ENCODE results near the gene TMEM170A. TPM values are rescaled to one million over a fixed set of nuclear protein-coding genes. Genes with fewer than 3 reads are reported as not detected.
"Not testable (repeated sequence)": the region's sequence is repeated elsewhere in the genome, so short reads cannot be mapped to it uniquely, and the experiment has no call there.

TMEM170A gene
- total RNA-seq, 1 experiment from 2014 or later: 45.9 TPM

GRCh38 chr16:75476817-75477216 is 12.3 kb upstream of the TMEM170A start:
- Histone ChIP-seq H2AFZ (ENCODE audit: low read length) (no peak overlapping the region), H3K36me3 (ENCODE audit: insufficient read depth, low read length) (no peaks in the 10 kb centered on the region), H3K4me3 (ENCODE audit: low read length) (no peak overlapping the region), H3K27me3 (ENCODE audit: low read length) (no peaks in the 10 kb centered on the region), H3K9me3 (ENCODE audit: low read length) (no peaks in the 10 kb centered on the region), H4K20me1 (ENCODE audit: insufficient read depth, low read depth, low read length) (no peaks in the 10 kb centered on the region), H3K4me2 (ENCODE audit: low read depth, low read length, poor library complexity, severe bottlenecking) (no peak overlapping the region), H3K27ac (ENCODE audit: low read length) (no peak overlapping the region), H3K79me2 (ENCODE audit: low read length) (no peaks in the 10 kb centered on the region), H3K9me2 (replicated peaks; ENCODE audit: insufficient read depth, low read length) (no peaks in the 10 kb centered on the region), H3K9ac (ENCODE audit: low read length) (no peak overlapping the region), H3K4me1 (ENCODE audit: low read length) (peaks cover 14% of the 10 kb centered on the region)
- DNase-seq: no peak

GRCh38 chr16:75475420-75475847 is 10.9 kb upstream of the TMEM170A start:
- H3K79me2 ChIP-seq (ENCODE audit: low read length): no peaks in the 10 kb centered on the region
- no peak overlapping the region for H3K4me3 ChIP-seq (ENCODE audit: low read length)
- H3K9me3 ChIP-seq (ENCODE audit: low read length): no peaks in the 10 kb centered on the region
- no peak overlapping the region for H2AFZ ChIP-seq (ENCODE audit: low read length)
- no peaks in the 10 kb centered on the region for H3K9me2 ChIP-seq (replicated peaks; ENCODE audit: insufficient read depth, low read length)
- no peaks in the 10 kb centered on the region for H3K27me3 ChIP-seq (ENCODE audit: low read length)
- DNase-seq: no peak
- no peaks in the 10 kb centered on the region for H4K20me1 ChIP-seq (ENCODE audit: insufficient read depth, low read depth, low read length)
- H3K9ac ChIP-seq (ENCODE audit: low read length): no peak overlapping the region
- H3K4me2 ChIP-seq (ENCODE audit: low read depth, low read length, poor library complexity, severe bottlenecking): no peak overlapping the region
- peaks cover 14% of the 10 kb centered on the region for H3K4me1 ChIP-seq (ENCODE audit: low read length)
- H3K36me3 ChIP-seq (ENCODE audit: insufficient read depth, low read length): no peaks in the 10 kb centered on the region
- no peak overlapping the region for H3K27ac ChIP-seq (ENCODE audit: low read length)

- Histone ChIP-seq H3K27me3 (ENCODE audit: low read length) (no peaks in the 10 kb centered on the region), H3K4me2 (ENCODE audit: low read depth, low read length, poor library complexity, severe bottlenecking) (no peak overlapping the region), H3K27ac (ENCODE audit: low read length) (no peak overlapping the region), H2AFZ (ENCODE audit: low read length) (no peak overlapping the region), H3K4me1 (ENCODE audit: low read length) (peaks cover 13% of the 10 kb centered on the region), H3K9ac (ENCODE audit: low read length) (no peak overlapping the region), H3K9me3 (ENCODE audit: low read length) (no peaks in the 10 kb centered on the region), H3K4me3 (ENCODE audit: low read length) (no peak overlapping the region), H4K20me1 (ENCODE audit: insufficient read depth, low read depth, low read length) (no peaks in the 10 kb centered on the region), H3K36me3 (ENCODE audit: insufficient read depth, low read length) (no peaks in the 10 kb centered on the region), H3K79me2 (ENCODE audit: low read length) (no peaks in the 10 kb centered on the region), H3K9me2 (replicated peaks; ENCODE audit: insufficient read depth, low read length) (no peaks in the 10 kb centered on the region)
- DNase-seq: no peak
These were observed 8.7 kb upstream of the TMEM170A start for GRCh38 chr16:75472908-75473877.

- no peak overlapping the region for H3K4me3 ChIP-seq (ENCODE audit: low read length)
- no peaks in the 10 kb centered on the region for H4K20me1 ChIP-seq (ENCODE audit: insufficient read depth, low read depth, low read length)
- no peak overlapping the region for H3K9ac ChIP-seq (ENCODE audit: low read length)
- H3K79me2 ChIP-seq (ENCODE audit: low read length): no peaks in the 10 kb centered on the region
- no peaks in the 10 kb centered on the region for H3K9me2 ChIP-seq (replicated peaks; ENCODE audit: insufficient read depth, low read length)
- H3K4me2 ChIP-seq (ENCODE audit: low read depth, low read length, poor library complexity, severe bottlenecking): no peak overlapping the region
- peaks cover under 1% of the 10 kb centered on the region; the same call in 1 of the 2 replicates for H3K4me1 ChIP-seq (ENCODE audit: low read length)
- no peaks in the 10 kb centered on the region for H3K36me3 ChIP-seq (ENCODE audit: insufficient read depth, low read length)
- no peaks in the 10 kb centered on the region for H3K27me3 ChIP-seq (ENCODE audit: low read length)
- H2AFZ ChIP-seq (ENCODE audit: low read length): no peak overlapping the region
- DNase-seq: peak; percentile 78
- no peak overlapping the region for H3K27ac ChIP-seq (ENCODE audit: low read length)
- no peaks in the 10 kb centered on the region for H3K9me3 ChIP-seq (ENCODE audit: low read length)
These were observed 7.5 kb upstream of the TMEM170A start for GRCh38 chr16:75471723-75472633.

- H3K9me2 ChIP-seq (replicated peaks; ENCODE audit: insufficient read depth, low read length): no peaks in the 10 kb centered on the region
- no peak overlapping the region for H3K27ac ChIP-seq (ENCODE audit: low read length)
- peaks cover 10% of the 10 kb centered on the region for H3K4me1 ChIP-seq (ENCODE audit: low read length)
- H3K4me2 ChIP-seq (ENCODE audit: low read depth, low read length, poor library complexity, severe bottlenecking): no peak overlapping the region
- H3K27me3 ChIP-seq (ENCODE audit: low read length): no peaks in the 10 kb centered on the region
- H3K4me3 ChIP-seq (ENCODE audit: low read length): no peak overlapping the region
- H2AFZ ChIP-seq (ENCODE audit: low read length): no peak overlapping the region
- H3K79me2 ChIP-seq (ENCODE audit: low read length): peaks cover 24% of the 10 kb centered on the region
- no peak for DNase-seq
- H3K36me3 ChIP-seq (ENCODE audit: insufficient read depth, low read length): no peaks in the 10 kb centered on the region
- no peaks in the 10 kb centered on the region for H3K9me3 ChIP-seq (ENCODE audit: low read length)
- H3K9ac ChIP-seq (ENCODE audit: low read length): no peak overlapping the region
- H4K20me1 ChIP-seq (ENCODE audit: insufficient read depth, low read depth, low read length): no peaks in the 10 kb centered on the region
These were observed 2.3 kb upstream of the TMEM170A start for GRCh38 chr16:75466760-75467159.

GRCh38 chr16:75463389-75464121 is 934 bp downstream of the TMEM170A start:
- H3K9me3 ChIP-seq (ENCODE audit: low read length); H3K36me3 ChIP-seq (ENCODE audit: insufficient read depth, low read length); H4K20me1 ChIP-seq (ENCODE audit: insufficient read depth, low read depth, low read length); H3K27me3 ChIP-seq (ENCODE audit: low read length); H3K9me2 ChIP-seq (replicated peaks; ENCODE audit: insufficient read depth, low read length): not testable (repeated sequence)
- H3K4me3 ChIP-seq (ENCODE audit: low read length): peak overlapping the region; percentile 77
- peaks cover 10% of the 10 kb centered on the region for H3K4me1 ChIP-seq (ENCODE audit: low read length)
- H2AFZ ChIP-seq (ENCODE audit: low read length): peak overlapping the region; percentile 82; the same call in 1 of the 2 replicates
- H3K27ac ChIP-seq (ENCODE audit: low read length): 0 out of 2 replicates have a peak overlapping the region, but pooled peaks have one; percentile 25
- H3K79me2 ChIP-seq (ENCODE audit: low read length): peaks cover 56% of the 10 kb centered on the region
- DNase-seq: peak; percentile 65
- H3K9ac ChIP-seq (ENCODE audit: low read length): peak overlapping the region; percentile 89
- H3K4me2 ChIP-seq (ENCODE audit: low read depth, low read length, poor library complexity, severe bottlenecking): peak overlapping the region; percentile 75

- Histone ChIP-seq H4K20me1 (ENCODE audit: insufficient read depth, low read depth, low read length) (peaks cover 12% of the 10 kb centered on the region), H3K27ac (ENCODE audit: low read length) (no peak overlapping the region), H3K9ac (ENCODE audit: low read length) (peak overlapping the region; percentile 89; the same call in 1 of the 2 replicates)
These were observed 1.7 kb downstream of the TMEM170A start for GRCh38 chr16:75462806-75463205.

More at GRCh38 chr16:75462806-75463205, 1.7 kb downstream of the TMEM170A start:
- Histone ChIP-seq H3K27me3 (ENCODE audit: low read length) (no peaks in the 10 kb centered on the region), H3K9me3 (ENCODE audit: low read length) (no peaks in the 10 kb centered on the region), H3K4me2 (ENCODE audit: low read depth, low read length, poor library complexity, severe bottlenecking) (peak overlapping the region; percentile 75), H3K4me3 (ENCODE audit: low read length) (peak overlapping the region; percentile 77; the same call in 1 of the 2 replicates), H3K79me2 (ENCODE audit: low read length) (peaks cover 63% of the 10 kb centered on the region), H2AFZ (ENCODE audit: low read length) (no peak overlapping the region), H3K4me1 (ENCODE audit: low read length) (peaks cover 10% of the 10 kb centered on the region), H3K36me3 (ENCODE audit: insufficient read depth, low read length) (no peaks in the 10 kb centered on the region), H3K9me2 (replicated peaks; ENCODE audit: insufficient read depth, low read length) (no peaks in the 10 kb centered on the region)
- DNase-seq: no peak

All from Karpas-422 (cell line).